Activated naive CD4-positive, alpha-beta T cell treated with anti-CD3 and anti-CD28 coated beads for 36 hours (primary cell): ENCODE results near the gene B3GNT5. TPM values are rescaled to one million over a fixed set of nuclear protein-coding genes. Genes with fewer than 3 reads are reported as not detected.

ENCODE experiments used
- CTCF ChIA-PET: fragments of 350-600 bp; sonication (Branson Sonifier 250); formaldehyde crosslinking; loops from one replicate; lab custom pipeline; 2021; ENCODE audit warnings: antibody characterized with exemption; lab: Charles Lee
- DNase-seq: peaks from one replicate; pipeline ENCODE4 v3.0.0-alpha.2; 2020
- H3K27ac Mint-ChIP-seq: one replicate; pipeline ENCODE4 v1.8.0; 2021; ENCODE audit warnings: mild to moderate bottlenecking, mixed read lengths
- H3K27me3 Mint-ChIP-seq: one replicate; pipeline ENCODE4 v1.8.0; 2021; ENCODE audit warnings: low read depth, mixed read lengths
- H3K36me3 Mint-ChIP-seq: one replicate; pipeline ENCODE4 v1.8.0; 2021; ENCODE audit warnings: low read depth, mixed read lengths
- H3K4me1 Mint-ChIP-seq: one replicate; pipeline ENCODE4 v1.8.0; 2021; ENCODE audit warnings: low read depth, mixed read lengths
- H3K4me3 Mint-ChIP-seq: one replicate; pipeline ENCODE4 v1.8.0; 2021; ENCODE audit warnings: mild to moderate bottlenecking, moderate library complexity, mixed read lengths
- H3K9me3 Mint-ChIP-seq: one replicate; pipeline ENCODE4 v1.8.0; 2021; ENCODE audit warnings: mixed read lengths
- intact Hi-C: fragments of 100-400 bp; cut with micrococcal nuclease; formaldehyde crosslinking; loops from one replicate; pipeline ENCODE4 v1.15.1; 2023
- total RNA-seq, 2 experiments: library from RNA; stranded (reverse); gene quantifications; one replicate each; pipeline ENCODE4 v1.2.3, GENCODE V29; 2021

Gene B3GNT5
- total RNA-seq, 2 experiments from 2014 or later: 15.0 to 18.8 TPM

DNA sequence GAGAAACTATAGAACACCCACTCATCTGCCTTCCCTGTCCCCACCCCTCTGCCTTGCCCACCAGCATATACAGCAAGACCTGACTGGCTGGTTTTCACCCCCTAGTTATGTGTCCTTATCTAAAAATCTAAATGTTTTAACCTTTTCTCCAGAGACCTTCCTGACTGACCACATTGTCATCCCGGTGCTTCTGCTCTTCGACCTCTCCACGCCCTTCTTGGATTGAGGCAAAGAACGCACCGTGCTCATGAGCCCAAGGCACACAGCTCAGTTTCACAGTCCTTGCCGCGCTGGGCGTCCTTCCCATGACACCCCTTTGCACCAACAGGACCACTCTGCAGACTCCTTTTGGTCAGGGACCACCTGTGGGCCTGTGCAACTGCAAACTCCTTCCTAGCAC lies 62.7 kb downstream of the B3GNT5 start:
- Mint-ChIP-seq H3K9me3 (no peaks in the 10 kb centered on the region), H3K27me3 (peaks cover 3% of the 10 kb centered on the region), H3K4me3 (no peak overlapping the region), H3K27ac (no peak overlapping the region), H3K4me1 (peaks cover 18% of the 10 kb centered on the region), H3K36me3 (no peaks in the 10 kb centered on the region)
- CTCF ChIA-PET: interaction anchor here (0.7 kb wide), 1 partner anchor 127 kb away, joined by 3 read pairs; no protein-coding TSS in a partner anchor
- intact Hi-C loops: no loop called here
- DNase-seq: no peak

- peaks cover 18% of the 10 kb centered on the region for H3K4me1 Mint-ChIP-seq
- H3K36me3 Mint-ChIP-seq: no peaks in the 10 kb centered on the region
- no peak overlapping the region for H3K27ac Mint-ChIP-seq
- H3K4me3 Mint-ChIP-seq: no peak overlapping the region
- peaks cover 3% of the 10 kb centered on the region for H3K27me3 Mint-ChIP-seq
- no peaks in the 10 kb centered on the region for H3K9me3 Mint-ChIP-seq
- no peak for DNase-seq
- intact Hi-C loops: no loop called here
- CTCF ChIA-PET: no interaction called here
These were observed 64.2 kb downstream of the B3GNT5 start for GRCh38 chr3:183317271-183317670.

- Mint-ChIP-seq H3K4me3 (no peak overlapping the region), H3K4me1 (peaks cover 16% of the 10 kb centered on the region), H3K36me3 (no peaks in the 10 kb centered on the region), H3K27me3 (peaks cover 3% of the 10 kb centered on the region), H3K9me3 (no peaks in the 10 kb centered on the region), H3K27ac (no peak overlapping the region)
- no peak for DNase-seq
- intact Hi-C loops: loop anchor here (2.0 kb wide), 2 partner anchors 31 to 47 kb away; no protein-coding TSS in a partner anchor
- CTCF ChIA-PET: interaction anchor here (1.3 kb wide), 1 partner anchor 32 kb away, joined by 4 read pairs; no protein-coding TSS in a partner anchor
These were observed 65.1 kb downstream of the B3GNT5 start for GRCh38 chr3:183317886-183318865.

DNA sequence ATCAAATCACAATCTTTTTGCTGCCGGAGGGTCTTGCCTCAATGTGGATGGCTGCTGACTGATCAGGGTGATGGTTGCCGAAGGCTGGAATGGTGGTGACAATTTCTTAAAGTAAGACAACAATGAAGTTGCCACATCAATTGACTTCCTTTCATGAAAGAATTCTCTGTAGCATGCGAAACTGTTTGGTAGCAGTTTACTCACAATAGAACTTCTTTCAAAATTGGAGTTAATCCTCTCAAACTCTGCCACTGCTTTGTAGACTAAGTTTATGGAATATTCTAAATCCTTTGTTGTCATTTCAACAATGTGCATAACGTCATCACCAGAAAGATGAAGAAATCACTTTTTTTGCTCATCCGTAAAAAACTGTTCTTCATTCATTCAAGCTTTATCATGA lies 65.8 kb downstream of the B3GNT5 start:
- H3K4me3 Mint-ChIP-seq: no peak overlapping the region
- peaks cover 14% of the 10 kb centered on the region for H3K4me1 Mint-ChIP-seq
- H3K36me3 Mint-ChIP-seq: no peaks in the 10 kb centered on the region
- no peak overlapping the region for H3K27ac Mint-ChIP-seq
- no peaks in the 10 kb centered on the region for H3K9me3 Mint-ChIP-seq
- intact Hi-C loops: loop anchor here (1.0 to 2.0 kb wide), 4 partner anchors 12 to 46 kb away; no protein-coding TSS in a partner anchor
- peaks cover 3% of the 10 kb centered on the region for H3K27me3 Mint-ChIP-seq
- CTCF ChIA-PET: interaction anchor here (1.3 kb wide), 1 partner anchor 33 kb away, joined by 4 read pairs; no protein-coding TSS in a partner anchor
- no peak for DNase-seq

DNA sequence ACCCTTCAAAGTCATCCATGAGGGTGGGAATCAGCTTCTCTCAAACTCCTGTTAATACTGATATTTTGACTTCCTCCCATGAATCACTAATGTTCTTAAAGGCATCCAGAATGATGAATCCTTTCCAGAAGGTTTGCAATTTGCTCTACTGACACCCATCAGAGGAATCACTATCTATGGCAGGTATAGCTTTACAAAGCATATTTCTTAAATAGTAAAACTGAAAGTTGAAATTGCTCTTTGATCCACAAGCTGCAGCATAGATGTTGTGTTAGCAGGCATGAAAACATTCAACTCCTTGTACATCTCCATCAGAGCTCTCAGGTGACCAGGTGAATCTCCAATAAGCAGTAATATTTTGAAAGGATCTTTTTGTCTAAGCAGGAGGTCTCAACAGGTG lies 66.3 kb downstream of the B3GNT5 start:
- H3K27ac Mint-ChIP-seq: no peak overlapping the region
- no peaks in the 10 kb centered on the region for H3K36me3 Mint-ChIP-seq
- peaks cover 14% of the 10 kb centered on the region for H3K4me1 Mint-ChIP-seq
- CTCF ChIA-PET: interaction anchor here (1.1 to 1.3 kb wide), 3 partner anchors 34 to 448 kb away, joined by 3 to 4 read pairs (median 4); no protein-coding TSS in a partner anchor
- H3K4me3 Mint-ChIP-seq: no peak overlapping the region
- no peaks in the 10 kb centered on the region for H3K9me3 Mint-ChIP-seq
- peaks cover 3% of the 10 kb centered on the region for H3K27me3 Mint-ChIP-seq
- DNase-seq: no peak
- intact Hi-C loops: loop anchor here (1.0 to 2.0 kb wide), 4 partner anchors 12 to 45 kb away; no protein-coding TSS in a partner anchor

Other genes with a start within 250 kb of the B3GNT5 start
- 10 to 100 TPM; 21.0 to 24.9 TPM for gene MCCC1, start 153.8 kb upstream of the B3GNT5 start, total RNA-seq
- gene LAMP3, start 90.5 kb upstream of the B3GNT5 start, total RNA-seq: 10 to 100 TPM; 20.2 to 23.8 TPM
- gene MCF2L2, start 175.4 kb downstream of the B3GNT5 start, total RNA-seq: 1 to 10 TPM; 1.0 to 1.7 TPM